Endothelial cell of umbilical vein (primary cell): ENCODE data around the gene ATP2C2. TPM values are rescaled to one million over a fixed set of nuclear protein-coding genes. Genes with fewer than 3 reads are reported as not detected.

Experiments
- BruUV-seq: library from RNA; stranded (reverse); fragments of 400-500 nt; replicated peaks from 2 replicates; lab custom pipeline; 2021; lab: Mats Ljungman, UMichigan
- CTCF ChIA-PET: fragments of 300-600, 350-600 bp; sonication (Branson Sonifier 250); formaldehyde crosslinking; loops from one replicate; lab custom pipeline; 2021; ENCODE audit warnings: antibody characterized with exemption, inconsistent platforms; lab: Charles Lee
- POLR2A ChIA-PET: fragments of 300-600, 350-600 bp; sonication (Branson Sonifier 250); formaldehyde crosslinking; loops from one replicate; lab custom pipeline; 2021; ENCODE audit warnings: antibody characterized with exemption, inconsistent platforms; lab: Charles Lee
- DNase-seq: peaks from one replicate; pipeline ENCODE4 v3.0.0-alpha.2; 2011; ENCODE audit warnings: low read depth, low spot score
- FAIRE-seq: peaks from 2 replicates; lab custom pipeline; 2011; peaks lifted over from hg19 to GRCh38; lab: Jason Lieb, UNC
- H2AFZ ChIP-seq: 2 replicates; pipeline ENCODE4 v1.6.0; 2012; ENCODE audit warnings: low read depth, low read length, control low read depth, inconsistent platforms
- H3K27ac ChIP-seq: 2 replicates; pipeline ENCODE4 v1.5.1; 2011; ENCODE audit warnings: low read depth, mild to moderate bottlenecking, control low read depth, low read length, moderate library complexity; ENCODE audit not compliant: insufficient read depth
- H3K27me3 ChIP-seq, 2 experiments: 2 replicates each; pipeline versions ENCODE4 v1.6.0 to v1.6.1; 2011; ENCODE audit warnings: low read length in 2 of 2, mixed read lengths in 1 of 2; ENCODE audit not compliant: control insufficient read depth in 2 of 2, insufficient read depth in 2 of 2
- H3K36me3 ChIP-seq, 2 experiments: 2 replicates in 1 of 2; 3 replicates in 1 of 2; pipeline ENCODE4 v1.5.1; 2011; ENCODE audit warnings: low read length in 2 of 2, mild to moderate bottlenecking in 1 of 2, moderate library complexity in 1 of 2; ENCODE audit not compliant: control insufficient read depth in 2 of 2, insufficient read depth in 2 of 2; ENCODE audit errors: extremely low read depth in 1 of 2
- H3K4me1 ChIP-seq: 3 replicates; pipeline ENCODE4 v1.5.1; 2011; ENCODE audit warnings: mild to moderate bottlenecking, low read length; ENCODE audit not compliant: control insufficient read depth, insufficient read depth; ENCODE audit errors: extremely low read depth
- H3K4me2 ChIP-seq: 2 replicates; pipeline ENCODE4 v1.6.1; 2011; ENCODE audit warnings: low read length, control low read depth, mixed read lengths; ENCODE audit not compliant: insufficient read depth
- H3K4me3 ChIP-seq, 3 experiments: fragments of 200-600 bp in 1 of 3; sonication (generic), shearing (Covaris generic) in 1 of 3; replicated peaks in 1 of 3; 2 replicates each; pipeline ENCODE4 v1.5.1; 2011 to 2016; ENCODE audit warnings: control low read depth in 3 of 3, low read length in 3 of 3, mild to moderate bottlenecking in 2 of 3, inconsistent platforms in 1 of 3, low read depth in 1 of 3, moderate library complexity in 1 of 3; ENCODE audit not compliant: insufficient read depth in 1 of 3
- H3K79me2 ChIP-seq: 2 replicates; pipeline ENCODE4 v1.6.0; 2012; ENCODE audit warnings: low read length, inconsistent platforms; ENCODE audit not compliant: control insufficient read depth, insufficient read depth
- H3K9ac ChIP-seq: replicated peaks from 2 replicates; pipeline ENCODE3; 2011; ENCODE audit warnings: low read length, control low read depth; ENCODE audit not compliant: insufficient read depth; ENCODE audit errors: extremely low read depth
- H3K9me1 ChIP-seq: replicated peaks from 3 replicates; pipeline ENCODE4 v1.6.0; 2011; ENCODE audit warnings: mild to moderate bottlenecking, low read length; ENCODE audit not compliant: control insufficient read depth, insufficient read depth; ENCODE audit errors: extremely low read depth
- H3K9me3 ChIP-seq: replicated peaks from 2 replicates; pipeline ENCODE4 v1.5.1; 2012; ENCODE audit warnings: low read length, inconsistent platforms; ENCODE audit not compliant: control insufficient read depth, insufficient read depth
- H4K20me1 ChIP-seq: replicated peaks from 2 replicates; pipeline ENCODE3; 2011; ENCODE audit warnings: mild to moderate bottlenecking, low read length; ENCODE audit not compliant: control insufficient read depth, insufficient read depth; ENCODE audit errors: extremely low read depth
- EZH2 ChIP-seq: IDR thresholded peaks from 2 replicates; pipeline ENCODE4 v1.6.1; 2012; ENCODE audit warnings: borderline replicate concordance, low read depth, mild to moderate bottlenecking, moderate library complexity, low read length, inconsistent platforms; ENCODE audit not compliant: severe bottlenecking
- FOS ChIP-seq: IDR thresholded peaks from 2 replicates; pipeline ENCODE4 v1.6.1; 2011; ENCODE audit warnings: mild to moderate bottlenecking, low read length, moderate library complexity, borderline replicate concordance; ENCODE audit not compliant: insufficient read depth
- GATA2 ChIP-seq: IDR thresholded peaks from 2 replicates; pipeline ENCODE4 v1.7.0; 2011; ENCODE audit warnings: low read depth, mild to moderate bottlenecking, moderate library complexity, mixed read lengths, low read length; ENCODE audit not compliant: insufficient read length, insufficient read depth
- JUN ChIP-seq: IDR thresholded peaks from 2 replicates; pipeline ENCODE4 v1.6.1; 2011; ENCODE audit warnings: borderline replicate concordance, low read depth; ENCODE audit not compliant: insufficient read length, insufficient read depth
- MYC ChIP-seq: IDR thresholded peaks from one replicate; pipeline ENCODE4 v1.6.1; 2011; ENCODE audit warnings: mild to moderate bottlenecking, low read depth, low read length
- POLR2A ChIP-seq: IDR thresholded peaks from 2 replicates; pipeline ENCODE4 v1.6.1; 2012; ENCODE audit warnings: low read depth, mild to moderate bottlenecking, control low read depth, low read length
- POLR2AphosphoS5 ChIP-seq: IDR thresholded peaks from 2 replicates; pipeline ENCODE4 v1.6.1; 2012; ENCODE audit warnings: low read depth, mild to moderate bottlenecking, control low read depth, low read length, moderate library complexity; ENCODE audit not compliant: insufficient read depth
- dilution Hi-C: fragments of 300-500 bp; cut with MboI; formaldehyde crosslinking; loops from one replicate; pipeline ENCODE4 v1.15.0; 2019; ENCODE audit warnings: low sequenced_read_pairs; ENCODE audit not compliant: extremely low pct_ligation_motif_present
- intact Hi-C: fragments of 100-400 bp; cut with micrococcal nuclease; formaldehyde crosslinking; loops from one replicate; pipeline ENCODE4 v1.10.0; 2022
- polyA plus RNA-seq, 4 experiments: library from polyadenylated mRNA; depleted of rRNA in 3 of 4; stranded (reverse) in 3 of 4; unstranded in 1 of 4; fragments of >200 nt; gene quantifications; 2 replicates each; pipeline versions ENCODE4 v1.2.1 to v1.2.3, GENCODE V29; 2011 to 2012; ENCODE audit warnings: missing spikeins in 1 of 4
- total RNA-seq: library from RNA; stranded (reverse); gene quantifications from 2 replicates; pipeline ENCODE4 v1.2.3, GENCODE V29; 2021
- TF ChIP-seq, protein P1 (sequence below): IDR thresholded peaks from 2 replicates; pipeline ENCODE4 v1.6.1; 2011; ENCODE audit not compliant: insufficient read depth, insufficient read length
- TF ChIP-seq, protein P2 (sequence below), 2 donors: IDR thresholded peaks; 1 replicate in 1 of 2; 2 replicates in 1 of 2; pipeline ENCODE4 v1.5.1; 2011; ENCODE audit warnings: low read length in 2 of 2, mild to moderate bottlenecking in 2 of 2, moderate library complexity in 2 of 2, control low read depth in 1 of 2, inconsistent platforms in 1 of 2, low read depth in 1 of 2; ENCODE audit not compliant: insufficient read depth in 1 of 2; ENCODE audit errors: extremely low read depth in 1 of 2

The ATP2C2 gene
- total and polyA plus RNA-seq, 2 donors (not counting 3 experiments of a cell fraction or from before 2014, with no cell fraction given) = not detected

DNA sequence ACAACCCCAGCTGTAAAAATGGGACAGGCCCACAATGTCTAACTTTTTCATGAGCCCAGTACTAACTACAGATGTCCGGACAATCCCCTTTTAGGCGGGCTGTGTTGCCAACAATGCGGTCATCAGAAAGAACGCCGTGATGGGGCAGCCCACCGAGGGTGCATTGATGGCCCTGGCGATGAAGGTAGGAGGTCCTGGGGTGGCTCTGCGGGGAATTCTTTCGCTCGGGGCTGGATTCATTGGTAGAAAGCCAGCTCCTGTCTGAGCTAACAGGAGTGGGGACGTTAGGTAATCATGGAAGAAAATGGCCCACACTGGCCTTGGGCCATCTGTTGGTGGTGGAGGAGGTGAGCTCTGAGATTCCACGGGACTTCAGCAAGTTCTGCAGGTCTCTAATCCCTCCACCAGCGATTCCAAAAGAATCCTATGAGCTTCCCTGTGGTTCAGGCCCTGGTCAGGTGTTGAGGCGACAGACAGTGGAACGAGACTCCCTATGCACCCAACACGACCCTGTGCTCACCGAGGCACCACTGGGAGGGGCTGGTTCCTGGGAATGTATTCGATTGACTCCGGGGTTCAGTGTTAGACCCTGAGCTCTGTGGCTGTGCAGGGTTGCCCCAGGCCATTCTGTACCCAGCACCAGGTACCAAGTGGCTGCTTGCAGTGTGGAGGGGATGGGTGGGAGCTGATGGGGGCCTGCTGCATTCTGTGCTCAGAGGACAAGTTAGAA, 74.2 kb downstream of the ATP2C2 start:
- Histone ChIP-seq H3K4me2 (no peak overlapping the region), H3K36me3 (no peaks in the 10 kb centered on the region), H4K20me1 (no peaks in the 10 kb centered on the region), H3K27me3 (peaks cover 7 to 11% of the 10 kb centered on the region in 2 experiments), H3K4me3 (no peak overlapping the region), H3K9me3 (no peaks in the 10 kb centered on the region), H2AFZ (no peak overlapping the region), H3K79me2 (no peaks in the 10 kb centered on the region), H3K4me1 (no peaks in the 10 kb centered on the region), H3K27ac (no peak overlapping the region), H3K9me1 (no peaks in the 10 kb centered on the region), H3K9ac (no peak overlapping the region)
- BruUV-seq = no TSS peak
- CTCF ChIA-PET = no interaction called here
- TF ChIP-seq, protein P1, sequence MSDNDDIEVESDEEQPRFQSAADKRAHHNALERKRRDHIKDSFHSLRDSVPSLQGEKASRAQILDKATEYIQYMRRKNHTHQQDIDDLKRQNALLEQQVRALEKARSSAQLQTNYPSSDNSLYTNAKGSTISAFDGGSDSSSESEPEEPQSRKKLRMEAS = no peak
- TF ChIP-seq MYC = no peak
- no peak for TF ChIP-seq EZH2
- no peak for TF ChIP-seq FOS
- TF ChIP-seq, protein P2, sequence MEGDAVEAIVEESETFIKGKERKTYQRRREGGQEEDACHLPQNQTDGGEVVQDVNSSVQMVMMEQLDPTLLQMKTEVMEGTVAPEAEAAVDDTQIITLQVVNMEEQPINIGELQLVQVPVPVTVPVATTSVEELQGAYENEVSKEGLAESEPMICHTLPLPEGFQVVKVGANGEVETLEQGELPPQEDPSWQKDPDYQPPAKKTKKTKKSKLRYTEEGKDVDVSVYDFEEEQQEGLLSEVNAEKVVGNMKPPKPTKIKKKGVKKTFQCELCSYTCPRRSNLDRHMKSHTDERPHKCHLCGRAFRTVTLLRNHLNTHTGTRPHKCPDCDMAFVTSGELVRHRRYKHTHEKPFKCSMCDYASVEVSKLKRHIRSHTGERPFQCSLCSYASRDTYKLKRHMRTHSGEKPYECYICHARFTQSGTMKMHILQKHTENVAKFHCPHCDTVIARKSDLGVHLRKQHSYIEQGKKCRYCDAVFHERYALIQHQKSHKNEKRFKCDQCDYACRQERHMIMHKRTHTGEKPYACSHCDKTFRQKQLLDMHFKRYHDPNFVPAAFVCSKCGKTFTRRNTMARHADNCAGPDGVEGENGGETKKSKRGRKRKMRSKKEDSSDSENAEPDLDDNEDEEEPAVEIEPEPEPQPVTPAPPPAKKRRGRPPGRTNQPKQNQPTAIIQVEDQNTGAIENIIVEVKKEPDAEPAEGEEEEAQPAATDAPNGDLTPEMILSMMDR (IDR thresholded peaks at IDR 0.05; ENCODE audit: extremely low read depth in 1 of 2, insufficient read depth in 1 of 2, low read depth in 1 of 2, low read length in 2 of 2) = no peak
- no peak for TF ChIP-seq GATA2
- TF ChIP-seq JUN = no peak
- no peak for TF ChIP-seq POLR2A
- TF ChIP-seq POLR2AphosphoS5 = no peak
- FAIRE-seq = no peak
- intact Hi-C loops = no loop called here
- dilution Hi-C loops = no loop called here
- no peak for DNase-seq
- POLR2A ChIA-PET = no interaction called here
